GM12874 (cell line): Measurements from ENCODE around the gene ATP6V1G1.

Experiments used
- TF ChIP-seq, protein P1 (sequence below): IDR thresholded peaks from 2 replicates; pipeline ENCODE4 v1.5.1; 2011; ENCODE audit warnings: low read depth, mild to moderate bottlenecking, control low read depth, low read length, moderate library complexity; ENCODE audit not compliant: insufficient read depth

Gene ATP6V1G1

DNA sequence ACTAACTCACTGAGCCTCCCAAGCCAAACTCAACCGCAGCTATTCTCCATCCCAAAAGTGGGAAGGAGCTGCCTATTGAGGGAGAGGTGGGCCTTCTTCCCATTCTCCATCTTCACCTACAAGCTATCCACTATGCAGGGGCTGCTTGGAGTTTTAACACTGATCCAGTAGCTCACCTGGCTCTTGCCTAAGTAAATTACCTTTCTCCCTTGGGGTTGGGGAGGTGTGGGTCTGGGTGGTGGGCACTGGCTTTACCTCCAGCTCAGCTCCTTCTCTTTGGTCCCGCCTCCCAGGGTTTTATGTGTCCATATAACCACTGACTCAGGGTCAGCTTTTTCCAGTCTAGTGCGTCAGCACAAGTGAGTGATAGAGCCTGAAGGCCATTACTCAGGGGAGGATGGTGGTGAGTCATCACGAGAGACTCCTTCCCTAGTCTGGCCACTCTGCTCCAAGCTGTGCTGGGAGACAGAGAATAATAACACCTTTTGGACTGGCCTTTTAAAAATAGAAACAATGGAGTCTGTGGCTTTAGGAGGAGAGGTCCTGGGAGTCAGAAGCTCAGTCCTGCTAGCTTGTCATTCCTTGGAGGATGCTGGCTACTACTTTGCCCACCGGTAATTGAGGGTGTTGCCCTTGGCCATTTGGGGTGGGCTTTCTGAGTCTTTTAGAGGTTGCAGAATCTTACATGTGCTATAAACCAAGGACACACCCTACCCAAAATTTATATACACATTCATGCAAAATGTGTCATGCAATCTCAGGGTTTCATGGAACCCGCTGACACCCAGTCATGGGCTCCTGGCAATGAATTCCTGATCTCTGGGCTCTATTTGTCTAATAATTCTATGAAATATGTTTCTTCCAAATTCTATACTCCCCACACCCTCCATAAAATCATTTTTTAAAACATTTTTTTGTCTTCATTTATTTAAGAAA lies 35.6 kb upstream of the ATP6V1G1 start:
- TF ChIP-seq, protein P1, sequence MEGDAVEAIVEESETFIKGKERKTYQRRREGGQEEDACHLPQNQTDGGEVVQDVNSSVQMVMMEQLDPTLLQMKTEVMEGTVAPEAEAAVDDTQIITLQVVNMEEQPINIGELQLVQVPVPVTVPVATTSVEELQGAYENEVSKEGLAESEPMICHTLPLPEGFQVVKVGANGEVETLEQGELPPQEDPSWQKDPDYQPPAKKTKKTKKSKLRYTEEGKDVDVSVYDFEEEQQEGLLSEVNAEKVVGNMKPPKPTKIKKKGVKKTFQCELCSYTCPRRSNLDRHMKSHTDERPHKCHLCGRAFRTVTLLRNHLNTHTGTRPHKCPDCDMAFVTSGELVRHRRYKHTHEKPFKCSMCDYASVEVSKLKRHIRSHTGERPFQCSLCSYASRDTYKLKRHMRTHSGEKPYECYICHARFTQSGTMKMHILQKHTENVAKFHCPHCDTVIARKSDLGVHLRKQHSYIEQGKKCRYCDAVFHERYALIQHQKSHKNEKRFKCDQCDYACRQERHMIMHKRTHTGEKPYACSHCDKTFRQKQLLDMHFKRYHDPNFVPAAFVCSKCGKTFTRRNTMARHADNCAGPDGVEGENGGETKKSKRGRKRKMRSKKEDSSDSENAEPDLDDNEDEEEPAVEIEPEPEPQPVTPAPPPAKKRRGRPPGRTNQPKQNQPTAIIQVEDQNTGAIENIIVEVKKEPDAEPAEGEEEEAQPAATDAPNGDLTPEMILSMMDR, result no peak

DNA sequence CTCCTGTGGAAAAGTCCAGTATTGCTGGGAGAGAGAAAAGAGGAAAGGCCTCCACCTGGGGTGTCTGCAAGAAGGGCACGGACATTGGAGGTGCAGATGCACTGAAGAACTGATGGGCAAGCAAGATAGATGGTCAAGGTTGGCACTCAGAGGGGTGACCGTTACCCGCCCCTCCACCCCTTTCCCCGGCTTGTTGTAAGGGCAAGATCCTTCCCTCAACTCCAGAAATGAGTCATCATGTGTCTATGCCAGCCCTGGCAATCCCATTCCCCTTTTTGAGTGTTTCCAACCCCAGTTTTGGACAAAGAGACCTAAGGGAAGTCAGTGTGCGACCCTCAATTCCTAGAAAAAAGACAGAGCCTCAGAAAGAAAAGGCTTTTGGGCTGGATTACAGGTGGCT lies 34.9 kb upstream of the ATP6V1G1 start:
- TF ChIP-seq, protein P1, result no peak

DNA sequence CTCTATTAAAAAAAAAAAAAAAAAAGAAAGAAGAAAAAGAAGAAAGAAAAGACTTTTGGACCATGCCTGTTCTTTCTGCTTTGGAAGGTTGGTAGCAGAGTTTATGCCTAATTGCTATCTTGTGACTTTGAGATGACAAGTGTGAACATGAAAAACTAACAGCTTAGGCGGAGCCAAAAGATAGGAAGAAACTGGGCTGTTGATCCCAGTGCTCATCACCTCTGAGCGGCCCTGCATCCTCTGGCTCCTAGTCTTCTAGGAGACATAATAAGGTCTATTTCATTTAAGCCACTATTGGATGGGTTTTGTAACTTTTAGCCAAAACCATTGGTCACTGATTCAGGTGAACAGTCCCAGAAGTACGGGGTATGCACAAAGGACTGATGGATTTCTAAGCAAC lies 34.4 kb upstream of the ATP6V1G1 start:
- TF ChIP-seq, protein P1, result no peak

DNA sequence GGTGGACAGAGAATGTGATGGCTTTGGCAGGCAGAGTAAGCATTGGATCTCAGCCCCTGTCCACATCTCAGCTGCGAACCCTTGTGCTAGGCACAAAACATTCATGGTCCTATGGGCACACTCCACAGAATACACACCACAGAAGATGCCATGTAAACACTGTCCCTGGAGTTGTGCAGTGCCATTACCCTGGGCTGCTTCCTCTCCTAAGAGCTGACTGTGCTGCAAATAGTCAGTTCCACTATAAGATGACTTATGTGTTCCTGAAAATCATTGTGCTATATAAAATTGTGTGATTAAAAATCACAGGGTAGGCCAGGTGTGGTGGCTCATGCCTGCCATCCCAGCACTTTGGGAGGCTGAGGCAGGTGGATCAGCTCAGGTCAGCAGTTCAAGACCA lies 31.9 kb upstream of the ATP6V1G1 start:
- TF ChIP-seq, protein P1, result no peak

DNA sequence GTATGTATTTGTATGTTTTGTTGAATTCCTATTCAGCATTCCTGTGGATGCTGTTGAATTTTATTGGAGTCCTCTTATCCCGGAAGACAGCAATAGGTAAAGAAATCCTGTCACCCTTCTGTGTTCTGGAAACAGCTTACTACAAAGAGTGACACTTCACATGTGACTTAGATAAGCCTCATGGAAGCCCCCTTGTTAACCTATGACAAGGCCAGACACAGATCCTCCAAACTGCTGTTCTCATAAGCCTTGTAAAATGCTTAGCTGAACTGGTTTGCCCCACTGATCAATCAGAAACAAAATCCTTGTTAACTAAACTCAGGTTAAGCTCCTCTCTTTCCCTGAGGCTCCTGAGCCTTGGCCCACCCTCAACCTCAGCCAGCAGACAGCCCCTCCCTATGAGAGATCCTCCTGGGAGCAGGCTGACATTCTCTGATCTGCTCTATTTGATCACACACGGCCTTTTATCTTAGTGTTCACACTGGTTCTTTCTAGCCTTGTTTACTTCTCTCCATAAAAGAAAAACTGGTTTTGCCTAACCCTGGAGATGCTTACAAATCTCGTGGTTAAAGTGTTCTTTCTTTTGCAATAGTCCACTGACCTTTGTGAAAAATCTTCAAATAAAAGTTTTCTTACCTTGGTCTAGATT lies 29.4 kb upstream of the ATP6V1G1 start:
- TF ChIP-seq, protein P1, result no peak

DNA sequence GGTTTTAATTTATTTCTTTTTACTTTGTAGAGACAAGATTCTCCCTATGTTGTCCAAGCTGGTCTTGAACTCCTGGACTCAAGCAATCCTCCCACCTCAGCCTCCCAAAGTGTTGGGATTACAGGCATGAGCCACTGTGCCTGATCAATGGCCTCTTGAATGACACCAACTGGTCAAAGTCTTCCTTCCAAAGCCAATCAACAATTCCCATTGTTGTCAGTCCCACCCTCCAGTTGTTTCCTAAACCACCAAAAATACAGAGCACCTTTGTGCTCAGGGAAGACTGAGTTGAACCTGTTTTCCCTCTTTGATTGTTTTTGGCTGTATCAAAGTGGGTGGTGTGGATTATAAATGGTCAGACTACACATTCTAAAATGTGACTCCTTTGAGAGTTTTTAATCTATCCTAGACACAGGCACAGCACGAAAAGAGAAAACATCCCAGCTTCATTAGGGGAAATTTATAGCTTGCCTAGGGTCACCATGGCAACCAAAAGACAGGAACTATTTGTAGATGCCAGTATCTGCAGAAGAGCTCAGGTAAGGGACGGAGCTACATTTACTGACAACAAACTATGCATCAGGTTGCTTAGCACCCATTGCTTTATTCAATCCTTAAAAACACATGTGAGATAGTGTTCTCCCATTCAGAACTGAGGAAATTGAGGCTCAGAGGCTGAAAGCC lies 27.6 kb upstream of the ATP6V1G1 start:
- TF ChIP-seq, protein P1, result no peak

DNA sequence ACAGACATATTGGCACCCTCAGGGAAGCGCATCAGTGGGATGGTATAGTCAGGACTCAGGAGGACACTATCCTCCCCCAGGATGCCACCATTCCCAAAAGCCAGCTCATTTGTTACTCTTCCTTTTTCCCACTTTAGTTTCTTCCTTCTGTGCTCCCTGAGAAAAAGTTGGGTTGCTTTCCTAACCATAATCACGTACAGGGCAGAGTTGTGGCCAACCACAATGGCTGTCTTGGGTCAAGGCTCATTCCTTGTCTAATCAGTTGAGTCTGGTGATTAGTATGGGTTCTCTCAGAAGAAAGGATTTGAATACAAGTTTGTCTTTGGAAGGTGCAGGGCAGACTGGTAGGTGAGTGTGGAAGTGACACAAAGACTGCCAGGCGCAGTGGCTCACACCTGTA lies 26.6 kb upstream of the ATP6V1G1 start:
- TF ChIP-seq, protein P1, result no peak
